C4-2B (cell line): ENCODE measurements around the gene APOA1.

Source experiments
- ZFX ChIP-seq: fragments of 450-650 bp; IDR thresholded peaks from 2 replicates; pipeline ENCODE4 v1.6.1; 2017
- TF ChIP-seq, protein P1 (sequence below): fragments of 450-650 bp; conservative IDR thresholded peaks from 2 replicates; pipeline ENCODE4 v1.5.1; 2017; ENCODE audit warnings: mild to moderate bottlenecking

DNA sequence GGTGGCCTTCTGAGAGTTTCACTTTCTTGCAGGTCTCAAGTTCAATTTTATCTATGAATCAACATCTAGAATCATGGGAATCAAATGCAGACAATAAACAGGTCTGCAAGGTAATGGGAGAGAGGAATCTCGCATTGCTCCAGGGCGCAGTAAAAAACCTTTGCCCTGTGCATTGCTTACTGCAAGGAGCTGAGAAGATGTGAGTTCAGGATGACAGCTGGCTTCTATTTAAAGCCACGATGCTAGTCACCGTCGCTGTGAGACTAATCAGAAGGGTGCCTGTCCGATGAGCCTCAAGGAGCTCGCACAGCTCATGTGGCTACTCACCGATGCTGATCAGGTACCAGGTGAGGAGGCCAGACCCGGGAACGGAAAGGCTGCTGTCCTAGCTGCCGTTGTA is 30.2 kb upstream of the APOA1 start:
- TF ChIP-seq, protein P1, sequence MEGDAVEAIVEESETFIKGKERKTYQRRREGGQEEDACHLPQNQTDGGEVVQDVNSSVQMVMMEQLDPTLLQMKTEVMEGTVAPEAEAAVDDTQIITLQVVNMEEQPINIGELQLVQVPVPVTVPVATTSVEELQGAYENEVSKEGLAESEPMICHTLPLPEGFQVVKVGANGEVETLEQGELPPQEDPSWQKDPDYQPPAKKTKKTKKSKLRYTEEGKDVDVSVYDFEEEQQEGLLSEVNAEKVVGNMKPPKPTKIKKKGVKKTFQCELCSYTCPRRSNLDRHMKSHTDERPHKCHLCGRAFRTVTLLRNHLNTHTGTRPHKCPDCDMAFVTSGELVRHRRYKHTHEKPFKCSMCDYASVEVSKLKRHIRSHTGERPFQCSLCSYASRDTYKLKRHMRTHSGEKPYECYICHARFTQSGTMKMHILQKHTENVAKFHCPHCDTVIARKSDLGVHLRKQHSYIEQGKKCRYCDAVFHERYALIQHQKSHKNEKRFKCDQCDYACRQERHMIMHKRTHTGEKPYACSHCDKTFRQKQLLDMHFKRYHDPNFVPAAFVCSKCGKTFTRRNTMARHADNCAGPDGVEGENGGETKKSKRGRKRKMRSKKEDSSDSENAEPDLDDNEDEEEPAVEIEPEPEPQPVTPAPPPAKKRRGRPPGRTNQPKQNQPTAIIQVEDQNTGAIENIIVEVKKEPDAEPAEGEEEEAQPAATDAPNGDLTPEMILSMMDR = no peak
- TF ChIP-seq ZFX = no peak
